Measurements from ENCODE around the gene XYLT1. TPM values are rescaled to one million over a fixed set of nuclear protein-coding genes. Genes with fewer than 3 reads are reported as not detected.
"Not testable (repeated sequence)": the region's sequence is repeated elsewhere in the genome, so short reads cannot be mapped to it uniquely, and the experiment has no call there.

The XYLT1 gene
- total RNA-seq, 2 donors from 2014 or later, result 21.4 to 22.6 TPM

GRCh38 chr16:17414421-17414820 lies 56.3 kb downstream of the XYLT1 start:
- Mint-ChIP-seq H3K4me3 (peak overlapping the region; percentile 83), H3K4me1 (peaks cover 38% of the 10 kb centered on the region), H3K9me3 (no peaks in the 10 kb centered on the region), H3K27ac (peak overlapping the region; percentile 93), H3K27me3 (no peaks in the 10 kb centered on the region), H3K36me3 (ENCODE audit: low read depth) (peaks cover 6% of the 10 kb centered on the region)
- ATAC-seq (replicated peaks), result peak; percentile 70

DNA sequence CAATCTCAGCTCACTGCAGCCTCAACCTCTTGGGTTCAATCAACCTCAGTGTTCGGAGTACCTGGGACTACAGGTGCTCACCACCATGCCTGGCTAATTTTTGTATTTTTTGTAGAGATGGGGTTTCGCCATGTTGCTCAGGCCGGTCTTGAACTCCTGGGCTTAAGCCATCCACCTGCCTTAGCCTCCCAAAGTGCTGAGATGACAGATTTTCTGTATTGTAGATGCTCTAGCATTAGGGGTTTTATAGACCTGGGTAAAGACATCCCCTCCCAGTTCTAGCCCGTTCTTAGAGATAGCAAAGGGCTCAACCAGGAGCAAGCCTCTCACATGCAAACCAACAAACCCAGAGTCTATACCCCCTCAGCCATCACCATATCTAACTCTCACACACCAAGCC lies 57.3 kb downstream of the XYLT1 start:
- Mint-ChIP-seq H3K4me3 (peak overlapping the region; percentile 83), H3K9me3 (no peaks in the 10 kb centered on the region), H3K27me3 (no peaks in the 10 kb centered on the region), H3K27ac (peak overlapping the region; percentile 93), H3K36me3 (ENCODE audit: low read depth) (peaks cover 6% of the 10 kb centered on the region), H3K4me1 (peaks cover 42% of the 10 kb centered on the region)
- ATAC-seq (replicated peaks), result no peak

DNA sequence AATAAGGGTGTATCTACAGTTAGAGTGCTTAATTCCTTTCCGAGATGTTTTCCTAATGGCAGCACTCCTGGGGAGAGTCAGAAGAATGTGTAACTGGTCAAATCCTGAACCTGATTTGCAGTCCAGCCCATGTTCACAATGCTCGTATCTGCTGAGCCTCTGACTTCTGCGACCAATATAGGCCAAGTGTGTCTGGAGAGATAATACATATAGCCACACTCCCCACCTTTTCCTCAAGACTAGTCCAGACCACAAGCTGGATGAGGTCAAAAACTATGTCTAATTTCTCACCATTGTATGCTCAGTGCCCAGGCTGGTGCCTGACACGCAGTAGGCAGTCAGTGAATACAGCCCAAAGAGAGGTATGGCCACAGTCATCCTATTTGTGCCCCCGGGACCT lies 58.0 kb downstream of the XYLT1 start:
- Mint-ChIP-seq H3K27ac (no peak overlapping the region), H3K36me3 (ENCODE audit: low read depth) (peaks cover 3% of the 10 kb centered on the region), H3K9me3 (no peaks in the 10 kb centered on the region), H3K4me3 (no peak overlapping the region), H3K27me3 (no peaks in the 10 kb centered on the region), H3K4me1 (peaks cover 39% of the 10 kb centered on the region)
- ATAC-seq (replicated peaks), result no peak

- Mint-ChIP-seq H3K27me3 (no peaks in the 10 kb centered on the region), H3K36me3 (ENCODE audit: low read depth) (no peaks in the 10 kb centered on the region), H3K27ac (peak overlapping the region; percentile 38), H3K4me3 (no peak overlapping the region), H3K4me1 (peaks cover 34% of the 10 kb centered on the region), H3K9me3 (no peaks in the 10 kb centered on the region)
- no peak for ATAC-seq (replicated peaks)
Observed at GRCh38 chr16:17412221-17412620, 58.5 kb downstream of the XYLT1 start.

GRCh38 chr16:17411263-17411662 lies 59.5 kb downstream of the XYLT1 start:
- no peak overlapping the region for H3K27ac Mint-ChIP-seq

DNA sequence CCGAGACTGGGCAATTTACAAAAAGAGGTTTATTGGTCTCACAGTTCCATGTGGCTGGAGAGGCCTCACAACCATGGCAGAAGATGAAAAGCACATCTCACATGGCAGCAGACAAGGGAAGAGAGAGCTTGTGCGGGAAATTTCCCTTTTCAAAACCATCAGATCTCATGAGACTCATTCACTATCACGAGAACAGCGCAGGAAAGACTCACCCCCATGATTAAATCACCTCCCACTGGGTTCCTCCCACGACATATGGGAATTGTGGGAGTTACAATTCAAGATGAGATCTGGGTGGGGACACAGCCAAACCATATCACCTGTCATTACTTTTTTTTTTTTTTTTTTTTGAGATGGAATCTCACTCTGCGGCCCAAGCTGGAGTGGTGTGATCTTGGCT lies 60.4 kb downstream of the XYLT1 start:
- H3K36me3 Mint-ChIP-seq (ENCODE audit: low read depth); ATAC-seq (replicated peaks); H3K9me3 Mint-ChIP-seq; H3K27me3 Mint-ChIP-seq; H3K4me3 Mint-ChIP-seq: not testable (repeated sequence)
- H3K4me1 Mint-ChIP-seq, result peaks cover 27% of the 10 kb centered on the region
- peak overlapping the region; percentile 11 for H3K27ac Mint-ChIP-seq

More at GRCh38 chr16:17411263-17411662, 59.5 kb downstream of the XYLT1 start:
- H3K9me3 Mint-ChIP-seq, result no peaks in the 10 kb centered on the region
- no peaks in the 10 kb centered on the region for H3K36me3 Mint-ChIP-seq (ENCODE audit: low read depth)
- H3K4me1 Mint-ChIP-seq, result peaks cover 32% of the 10 kb centered on the region
- no peak for ATAC-seq (replicated peaks)
- no peak overlapping the region for H3K4me3 Mint-ChIP-seq
- no peaks in the 10 kb centered on the region for H3K27me3 Mint-ChIP-seq

DNA sequence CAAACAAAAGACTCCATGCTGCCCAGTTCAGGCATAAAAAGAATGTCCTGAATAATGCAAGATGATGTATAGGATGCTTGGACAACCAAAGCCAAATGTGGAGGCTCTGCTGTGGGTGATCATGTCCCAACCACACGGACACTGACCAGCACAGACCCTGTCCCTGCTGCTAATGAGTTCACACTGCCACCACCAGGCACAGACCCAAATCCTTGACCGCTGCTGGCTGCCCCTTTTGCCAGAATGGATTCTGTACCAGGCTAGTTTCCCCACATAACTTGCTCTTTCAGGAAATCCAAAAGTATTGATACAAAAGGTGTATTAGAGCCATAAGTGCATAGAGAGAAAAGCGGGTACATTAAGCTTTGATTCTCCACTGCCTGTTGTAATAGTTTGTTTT lies 60.9 kb downstream of the XYLT1 start:
- H3K27ac Mint-ChIP-seq, result peak overlapping the region; percentile 11
- H3K36me3 Mint-ChIP-seq (ENCODE audit: low read depth), result no peaks in the 10 kb centered on the region
- no peak overlapping the region for H3K4me3 Mint-ChIP-seq
- H3K9me3 Mint-ChIP-seq, result no peaks in the 10 kb centered on the region
- ATAC-seq (replicated peaks), result no peak
- H3K27me3 Mint-ChIP-seq, result no peaks in the 10 kb centered on the region
- H3K4me1 Mint-ChIP-seq, result peaks cover 22% of the 10 kb centered on the region

DNA sequence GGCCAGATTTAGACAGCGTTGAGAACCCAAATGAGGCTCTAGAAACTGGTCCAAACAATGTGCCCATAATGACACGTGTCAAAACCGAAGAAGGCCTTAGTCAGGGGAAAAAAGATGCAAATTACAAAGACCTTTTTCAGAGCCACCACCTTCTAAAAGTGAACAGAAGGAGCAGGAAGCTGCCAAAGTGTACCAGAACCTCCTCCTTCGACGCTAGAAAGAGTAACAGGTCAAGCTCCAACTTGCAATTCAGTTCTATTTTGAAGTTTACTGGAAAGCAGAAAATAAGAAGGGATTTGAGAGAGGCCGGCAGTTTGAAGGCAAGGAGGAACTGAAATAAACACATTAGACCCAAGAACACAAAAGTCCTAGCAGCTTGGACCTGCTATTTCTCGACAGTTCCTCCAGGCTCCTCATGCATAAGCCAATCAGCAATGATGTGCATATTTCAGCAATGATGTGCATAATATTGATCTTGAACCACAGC lies 61.8 kb downstream of the XYLT1 start:
- no peak for ATAC-seq (replicated peaks)
- Mint-ChIP-seq H3K4me1 (peaks cover 13% of the 10 kb centered on the region), H3K27ac (no peak overlapping the region), H3K36me3 (ENCODE audit: low read depth) (no peaks in the 10 kb centered on the region), H3K9me3 (no peaks in the 10 kb centered on the region), H3K27me3 (no peaks in the 10 kb centered on the region), H3K4me3 (no peak overlapping the region)

DNA sequence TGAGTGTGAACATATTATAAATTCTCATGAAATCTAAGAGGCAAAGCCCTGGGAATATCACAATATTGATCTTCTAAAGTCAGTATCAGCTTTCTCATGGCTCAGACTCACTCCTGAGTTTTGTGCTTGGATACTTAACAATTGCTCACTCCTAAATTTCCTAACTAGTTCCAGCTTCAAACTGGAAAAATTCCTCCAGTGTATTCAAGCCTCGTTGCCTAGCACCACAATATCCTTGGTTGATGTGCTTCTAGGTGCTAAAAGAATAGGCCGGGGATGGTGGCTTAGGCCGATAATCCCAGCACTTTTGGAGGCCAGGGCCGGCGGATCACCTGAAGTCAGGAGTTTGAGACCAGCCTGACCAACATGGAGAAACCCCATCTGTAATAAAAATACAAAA lies 62.5 kb downstream of the XYLT1 start:
- Mint-ChIP-seq H3K4me1 (peaks cover 14% of the 10 kb centered on the region), H3K27me3 (no peaks in the 10 kb centered on the region), H3K36me3 (ENCODE audit: low read depth) (no peaks in the 10 kb centered on the region), H3K27ac (no peak overlapping the region), H3K9me3 (no peaks in the 10 kb centered on the region), H3K4me3 (no peak overlapping the region)
- ATAC-seq (replicated peaks), result no peak

DNA sequence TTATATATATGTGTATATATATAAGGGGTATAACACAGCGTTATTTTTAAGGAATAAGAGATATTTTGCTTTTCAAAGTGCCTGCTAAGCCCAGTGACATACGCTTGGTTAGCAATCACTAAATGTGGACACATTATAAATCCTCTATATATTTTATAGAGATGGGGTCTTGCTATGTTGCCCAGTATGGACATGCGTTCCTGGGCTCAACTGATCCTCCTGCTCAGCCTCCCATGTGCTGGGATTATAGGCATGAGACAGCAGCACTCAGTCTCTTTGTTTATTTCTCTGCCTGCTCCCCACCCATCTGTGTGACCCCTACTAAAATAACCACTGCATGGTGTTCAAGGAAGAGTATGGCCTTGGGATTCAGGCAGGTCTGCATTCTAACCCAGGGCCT lies 63.4 kb downstream of the XYLT1 start:
- Mint-ChIP-seq H3K36me3 (ENCODE audit: low read depth) (no peaks in the 10 kb centered on the region), H3K4me3 (no peak overlapping the region), H3K9me3 (no peaks in the 10 kb centered on the region), H3K27ac (no peak overlapping the region), H3K4me1 (peaks cover 16% of the 10 kb centered on the region), H3K27me3 (no peaks in the 10 kb centered on the region)
- ATAC-seq (replicated peaks), result no peak

DNA sequence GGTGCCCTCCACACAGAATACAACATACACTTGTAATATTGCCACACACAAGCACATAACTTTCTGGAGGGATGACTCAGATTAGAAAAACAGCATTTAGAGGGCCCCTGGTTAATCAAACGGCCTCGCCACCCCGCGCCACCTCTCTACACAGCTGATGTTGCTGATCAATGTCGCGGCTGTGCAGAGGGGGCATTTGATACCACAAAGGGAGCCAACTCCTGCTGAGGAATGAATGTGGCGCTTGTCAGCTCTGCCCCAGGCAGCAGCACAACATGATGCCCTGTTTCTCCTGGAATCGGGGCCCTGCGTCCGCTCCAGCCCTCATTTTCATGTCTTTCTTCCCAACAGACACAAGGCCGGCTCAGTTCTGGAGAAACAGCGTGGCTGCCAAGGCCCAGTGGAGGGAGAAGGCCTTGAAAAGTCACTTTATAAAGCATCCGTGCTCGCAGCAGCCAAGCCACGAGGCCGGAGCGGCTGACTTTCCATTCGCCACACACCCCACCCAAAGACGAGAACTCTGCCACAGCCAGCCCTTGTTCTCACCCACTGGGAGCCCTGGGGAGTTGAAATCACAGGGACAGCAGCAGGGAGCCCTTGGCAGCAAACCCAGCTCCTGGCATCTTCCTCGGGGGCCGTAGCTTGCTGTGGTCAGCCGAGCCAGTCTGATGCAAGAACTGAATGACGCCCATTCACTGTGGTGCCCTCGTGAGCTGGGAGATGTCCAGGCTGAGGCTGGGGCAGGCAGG lies 65.6 kb downstream of the XYLT1 start:
- Mint-ChIP-seq H3K4me1 (peaks cover 25% of the 10 kb centered on the region), H3K36me3 (ENCODE audit: low read depth) (no peaks in the 10 kb centered on the region), H3K27me3 (no peaks in the 10 kb centered on the region), H3K27ac (no peak overlapping the region), H3K4me3 (no peak overlapping the region), H3K9me3 (no peaks in the 10 kb centered on the region)
- ATAC-seq (replicated peaks), result no peak

GRCh38 chr16:17403859-17404545 lies 66.8 kb downstream of the XYLT1 start:
- no peak for ATAC-seq (replicated peaks)
- Mint-ChIP-seq H3K27ac (peak overlapping the region; percentile 53), H3K4me3 (no peak overlapping the region), H3K4me1 (peaks cover 20% of the 10 kb centered on the region), H3K36me3 (ENCODE audit: low read depth) (no peaks in the 10 kb centered on the region), H3K27me3 (no peaks in the 10 kb centered on the region), H3K9me3 (no peaks in the 10 kb centered on the region)

- H3K9me3 Mint-ChIP-seq, result no peaks in the 10 kb centered on the region
- H3K4me3 Mint-ChIP-seq, result no peak overlapping the region
- peak overlapping the region; percentile 53 for H3K27ac Mint-ChIP-seq
- peaks cover 20% of the 10 kb centered on the region for H3K4me1 Mint-ChIP-seq
- H3K27me3 Mint-ChIP-seq, result no peaks in the 10 kb centered on the region
- ATAC-seq (replicated peaks), result peak; percentile 21
- H3K36me3 Mint-ChIP-seq (ENCODE audit: low read depth), result no peaks in the 10 kb centered on the region
Observed at GRCh38 chr16:17403156-17403809, 67.5 kb downstream of the XYLT1 start.

GRCh38 chr16:17397499-17397891 lies 73.3 kb downstream of the XYLT1 start:
- H3K4me1 Mint-ChIP-seq, result peaks cover 51% of the 10 kb centered on the region
- H3K36me3 Mint-ChIP-seq (ENCODE audit: low read depth), result no peaks in the 10 kb centered on the region
- H3K9me3 Mint-ChIP-seq, result no peaks in the 10 kb centered on the region
- H3K27me3 Mint-ChIP-seq, result no peaks in the 10 kb centered on the region
- peak; percentile 79 for ATAC-seq (replicated peaks)
- H3K27ac Mint-ChIP-seq, result peak overlapping the region; percentile 88
- peak overlapping the region; percentile 80 for H3K4me3 Mint-ChIP-seq
